ENCODE results near the gene CHRNB1. TPM values are rescaled to one million over a fixed set of nuclear protein-coding genes. Genes with fewer than 3 reads are reported as not detected.

CHRNB1 gene
- total and polyA plus RNA-seq, 2 donors (not counting 1 experiment from before 2014, with no cell fraction given), result 6.2 to 7.2 TPM

GRCh38 chr17:7415784-7416183 is 29.1 kb upstream of the CHRNB1 start:
- Mint-ChIP-seq H3K27ac (no peak overlapping the region), H3K9me3 (ENCODE audit: insufficient read depth) (no peaks in the 10 kb centered on the region), H3K4me3 (no peak overlapping the region), H3K4me1 (no peaks in the 10 kb centered on the region), H3K27me3 (peaks cover 11% of the 10 kb centered on the region)
- peaks cover 0 to 2% (median 0%) of the 10 kb centered on the region in 4 experiments for H3K27me3 ChIP-seq (replicated peaks in 1 of 4; ENCODE audit: control extremely low read depth in 1 of 4, control insufficient read depth in 3 of 4, insufficient read depth in 4 of 4, low read length in 3 of 4)
- H3K4me3 ChIP-seq (ENCODE audit: control extremely low read depth in 1 of 5, extremely low read depth in 1 of 5, insufficient read depth in 1 of 5, low read depth in 2 of 5, low read length in 4 of 5), result no peak overlapping the region
- CTCF ChIA-PET, result no interaction called here
- intact Hi-C loops (cut with micrococcal nuclease), result no loop called here
- WGBS (ENCODE audit: insufficient coverage), result 92% methylated on average over 23 of the region's 23 CpGs
- H3K9me3 ChIP-seq (ENCODE audit: control extremely low read depth in 1 of 3, control insufficient read depth in 2 of 3, insufficient read depth in 1 of 3, low read length in 2 of 3), result no peaks in the 10 kb centered on the region
- TF ChIP-seq, protein P1, sequence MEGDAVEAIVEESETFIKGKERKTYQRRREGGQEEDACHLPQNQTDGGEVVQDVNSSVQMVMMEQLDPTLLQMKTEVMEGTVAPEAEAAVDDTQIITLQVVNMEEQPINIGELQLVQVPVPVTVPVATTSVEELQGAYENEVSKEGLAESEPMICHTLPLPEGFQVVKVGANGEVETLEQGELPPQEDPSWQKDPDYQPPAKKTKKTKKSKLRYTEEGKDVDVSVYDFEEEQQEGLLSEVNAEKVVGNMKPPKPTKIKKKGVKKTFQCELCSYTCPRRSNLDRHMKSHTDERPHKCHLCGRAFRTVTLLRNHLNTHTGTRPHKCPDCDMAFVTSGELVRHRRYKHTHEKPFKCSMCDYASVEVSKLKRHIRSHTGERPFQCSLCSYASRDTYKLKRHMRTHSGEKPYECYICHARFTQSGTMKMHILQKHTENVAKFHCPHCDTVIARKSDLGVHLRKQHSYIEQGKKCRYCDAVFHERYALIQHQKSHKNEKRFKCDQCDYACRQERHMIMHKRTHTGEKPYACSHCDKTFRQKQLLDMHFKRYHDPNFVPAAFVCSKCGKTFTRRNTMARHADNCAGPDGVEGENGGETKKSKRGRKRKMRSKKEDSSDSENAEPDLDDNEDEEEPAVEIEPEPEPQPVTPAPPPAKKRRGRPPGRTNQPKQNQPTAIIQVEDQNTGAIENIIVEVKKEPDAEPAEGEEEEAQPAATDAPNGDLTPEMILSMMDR (IDR thresholded peaks at IDR 0.05), result no peak
- no peak for TF ChIP-seq EZH2 (IDR thresholded peaks at IDR 0.05; ENCODE audit: borderline replicate concordance, insufficient read depth, low read depth, low read length, poor library complexity, severe bottlenecking)
- H3K9ac ChIP-seq (ENCODE audit: low read length), result no peak overlapping the region
- H3K36me3 ChIP-seq (replicated peaks in 1 of 2; ENCODE audit: control extremely low read depth in 1 of 2, control insufficient read depth in 1 of 2, extremely low read depth in 1 of 2, insufficient read depth in 2 of 2, low read length in 1 of 2), result no peaks in the 10 kb centered on the region
- ATAC-seq (ENCODE audit: low read depth) (no peak), DNase-seq (no peak)
- H3K4me2 ChIP-seq (replicated peaks; ENCODE audit: low read depth, low read length, poor library complexity, severe bottlenecking), result no peak overlapping the region
- H3K4me1 ChIP-seq (ENCODE audit: control insufficient read depth in 2 of 2, insufficient read depth in 2 of 2, low read length in 2 of 2), result no peaks in the 10 kb centered on the region
- no peak overlapping the region for H2AFZ ChIP-seq (ENCODE audit: insufficient read depth, low read depth, low read length, poor library complexity, severe bottlenecking)
- no peaks in the 10 kb centered on the region for H3K79me2 ChIP-seq (ENCODE audit: control insufficient read depth, insufficient read depth, low read length)
- POLR2A ChIA-PET, result no interaction called here
- H4K20me1 ChIP-seq (ENCODE audit: control insufficient read depth, insufficient read depth, low read length, poor library complexity, severe bottlenecking), result no peaks in the 10 kb centered on the region
- H3K27ac ChIP-seq (ENCODE audit: low read length in 2 of 2), result no peak overlapping the region

DNA sequence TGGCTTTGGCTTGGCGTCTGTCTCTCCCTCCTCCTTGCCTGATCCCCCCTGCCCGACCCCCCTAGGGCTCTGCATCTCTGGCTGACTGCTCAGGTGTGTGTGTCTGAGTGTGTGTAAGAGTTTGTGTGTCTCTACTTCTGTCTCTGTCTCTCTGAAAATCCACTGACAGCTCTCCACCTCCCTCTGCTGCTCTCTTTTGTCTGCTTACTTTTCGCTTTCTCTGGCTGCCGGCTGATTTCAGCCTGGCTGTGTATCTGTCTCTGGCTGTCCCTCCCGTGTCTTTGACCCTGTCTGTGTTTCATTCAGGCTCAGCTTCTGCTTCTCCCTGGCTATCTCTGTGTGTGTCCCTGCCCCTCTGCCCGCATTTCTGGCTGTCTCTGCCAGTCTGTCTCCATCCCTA is 28.5 kb upstream of the CHRNB1 start:
- no peak overlapping the region for H3K27ac Mint-ChIP-seq

More for the DNA sequence above, 28.5 kb upstream of the CHRNB1 start:
- Histone ChIP-seq H3K4me3 (ENCODE audit: control extremely low read depth in 1 of 5, extremely low read depth in 1 of 5, insufficient read depth in 1 of 5, low read depth in 2 of 5, low read length in 4 of 5) (no peak overlapping the region), H3K4me1 (ENCODE audit: control insufficient read depth in 2 of 2, insufficient read depth in 2 of 2, low read length in 2 of 2) (no peaks in the 10 kb centered on the region), H3K27ac (ENCODE audit: low read length in 2 of 2) (no peak overlapping the region), H4K20me1 (ENCODE audit: control insufficient read depth, insufficient read depth, low read length, poor library complexity, severe bottlenecking) (no peaks in the 10 kb centered on the region), H3K36me3 (replicated peaks in 1 of 2; ENCODE audit: control extremely low read depth in 1 of 2, control insufficient read depth in 1 of 2, extremely low read depth in 1 of 2, insufficient read depth in 2 of 2, low read length in 1 of 2) (no peaks in the 10 kb centered on the region), H3K4me2 (replicated peaks; ENCODE audit: low read depth, low read length, poor library complexity, severe bottlenecking) (no peak overlapping the region), H3K79me2 (ENCODE audit: control insufficient read depth, insufficient read depth, low read length) (no peaks in the 10 kb centered on the region), H3K9ac (ENCODE audit: low read length) (no peak overlapping the region), H2AFZ (ENCODE audit: insufficient read depth, low read depth, low read length, poor library complexity, severe bottlenecking) (no peak overlapping the region), H3K27me3 (replicated peaks in 1 of 4; ENCODE audit: control extremely low read depth in 1 of 4, control insufficient read depth in 3 of 4, insufficient read depth in 4 of 4, low read length in 3 of 4) (no peaks in the 10 kb centered on the region), H3K9me3 (ENCODE audit: control extremely low read depth in 1 of 3, control insufficient read depth in 2 of 3, insufficient read depth in 1 of 3, low read length in 2 of 3) (no peaks in the 10 kb centered on the region)
- intact Hi-C loops (cut with micrococcal nuclease), result no loop called here
- peaks cover 11% of the 10 kb centered on the region for H3K27me3 Mint-ChIP-seq
- POLR2A ChIA-PET, result no interaction called here
- DNase-seq (no peak), ATAC-seq (ENCODE audit: low read depth) (no peak)
- CTCF ChIA-PET, result interaction anchor here (1.2 kb wide), 1 partner anchor 60 kb away, joined by 4 read pairs; no protein-coding TSS in a partner anchor
- no peak overlapping the region for H3K4me3 Mint-ChIP-seq
- H3K9me3 Mint-ChIP-seq (ENCODE audit: insufficient read depth), result no peaks in the 10 kb centered on the region
- 80% methylated on average over 4 of the region's 6 CpGs for WGBS (ENCODE audit: insufficient coverage)
- H3K4me1 Mint-ChIP-seq, result no peaks in the 10 kb centered on the region
- TF ChIP-seq EZH2 (IDR thresholded peaks at IDR 0.05; ENCODE audit: borderline replicate concordance, insufficient read depth, low read depth, low read length, poor library complexity, severe bottlenecking), result no peak
- TF ChIP-seq, protein P1 (IDR thresholded peaks at IDR 0.05), result no peak
